ENCODE measurements around the gene JAK2.

DNA sequence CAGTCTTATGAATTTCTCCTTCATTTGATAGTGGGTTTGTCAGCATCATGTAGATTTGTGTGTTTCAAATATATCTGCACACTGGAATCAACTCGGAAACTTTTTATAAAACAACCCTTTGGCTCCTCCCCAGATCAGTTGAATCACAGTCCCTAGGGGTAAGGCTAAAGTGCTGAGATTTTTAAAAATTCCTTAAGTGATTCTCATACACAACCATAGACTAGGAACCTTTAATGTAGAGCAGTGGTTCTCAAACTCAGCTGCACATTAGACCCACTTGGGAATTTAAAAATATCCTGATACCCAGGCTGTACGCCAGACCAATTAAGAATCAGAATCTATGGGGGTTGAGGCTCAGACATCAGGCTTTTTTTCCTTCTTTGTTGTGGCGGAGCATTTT is 17.5 kb upstream of the JAK2 start:
- TF ChIP-seq, protein P1, sequence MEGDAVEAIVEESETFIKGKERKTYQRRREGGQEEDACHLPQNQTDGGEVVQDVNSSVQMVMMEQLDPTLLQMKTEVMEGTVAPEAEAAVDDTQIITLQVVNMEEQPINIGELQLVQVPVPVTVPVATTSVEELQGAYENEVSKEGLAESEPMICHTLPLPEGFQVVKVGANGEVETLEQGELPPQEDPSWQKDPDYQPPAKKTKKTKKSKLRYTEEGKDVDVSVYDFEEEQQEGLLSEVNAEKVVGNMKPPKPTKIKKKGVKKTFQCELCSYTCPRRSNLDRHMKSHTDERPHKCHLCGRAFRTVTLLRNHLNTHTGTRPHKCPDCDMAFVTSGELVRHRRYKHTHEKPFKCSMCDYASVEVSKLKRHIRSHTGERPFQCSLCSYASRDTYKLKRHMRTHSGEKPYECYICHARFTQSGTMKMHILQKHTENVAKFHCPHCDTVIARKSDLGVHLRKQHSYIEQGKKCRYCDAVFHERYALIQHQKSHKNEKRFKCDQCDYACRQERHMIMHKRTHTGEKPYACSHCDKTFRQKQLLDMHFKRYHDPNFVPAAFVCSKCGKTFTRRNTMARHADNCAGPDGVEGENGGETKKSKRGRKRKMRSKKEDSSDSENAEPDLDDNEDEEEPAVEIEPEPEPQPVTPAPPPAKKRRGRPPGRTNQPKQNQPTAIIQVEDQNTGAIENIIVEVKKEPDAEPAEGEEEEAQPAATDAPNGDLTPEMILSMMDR (IDR thresholded peaks at IDR 0.05), result no peak
- TF ChIP-seq POLR2A (IDR thresholded peaks at IDR 0.05) (no peak), EP300 (IDR thresholded peaks at IDR 0.05) (no peak), POLR2AphosphoS5 (IDR thresholded peaks at IDR 0.05) (no peak)
